Vagina (tissue), 2 donors: ENCODE data around the gene MFAP3.

Source experiments
- POLR2A ChIP-seq, 2 donors: fragments of 450-650 bp; IDR thresholded peaks; one replicate each; pipeline ENCODE4 v1.6.1; 2017; ENCODE audit warnings: antibody characterized with exemption in 2 of 2, mild to moderate bottlenecking in 2 of 2, moderate library complexity in 2 of 2
- POLR2AphosphoS5 ChIP-seq, 2 donors: sonication (generic); formaldehyde crosslinking; IDR thresholded peaks; one replicate each; pipeline ENCODE4 v1.9.0; 2017; ENCODE audit warnings: antibody characterized with exemption in 2 of 2, mild to moderate bottlenecking in 2 of 2, low read depth in 1 of 2; ENCODE audit not compliant: insufficient read depth in 1 of 2
- TF ChIP-seq, protein P1 (sequence below), 3 experiments: fragments of 450-650 bp in 2 of 3; fragments of 200-600 bp in 1 of 3; sonication (generic) in 1 of 3; IDR thresholded peaks; one replicate each; pipeline ENCODE4 v1.5.1; 2017 to 2019; ENCODE audit warnings: antibody characterized with exemption in 3 of 3, mild to moderate bottlenecking in 2 of 3, moderate library complexity in 2 of 3

DNA sequence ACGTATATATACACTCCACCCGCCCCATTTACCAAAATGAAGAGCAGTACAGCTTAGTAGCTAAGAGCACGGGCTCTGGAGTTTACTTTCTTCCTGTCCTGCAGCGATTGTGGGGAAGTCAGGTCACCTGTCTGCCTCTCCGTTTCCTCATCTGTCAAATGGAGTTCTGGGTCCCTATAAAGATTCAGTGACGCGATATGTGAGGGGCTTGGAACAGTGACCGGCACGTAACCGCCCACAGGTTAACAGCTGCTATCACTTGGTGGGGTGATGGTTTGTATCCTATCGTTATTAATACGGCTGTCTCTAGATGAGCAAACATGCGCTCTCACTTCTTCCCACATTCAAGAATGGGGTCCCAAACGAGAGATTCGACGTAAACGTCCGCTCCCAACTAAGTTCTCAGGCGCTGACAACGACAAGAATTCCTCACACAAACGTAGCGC is 483 bp upstream of the MFAP3 start:
- TF ChIP-seq, protein P1, sequence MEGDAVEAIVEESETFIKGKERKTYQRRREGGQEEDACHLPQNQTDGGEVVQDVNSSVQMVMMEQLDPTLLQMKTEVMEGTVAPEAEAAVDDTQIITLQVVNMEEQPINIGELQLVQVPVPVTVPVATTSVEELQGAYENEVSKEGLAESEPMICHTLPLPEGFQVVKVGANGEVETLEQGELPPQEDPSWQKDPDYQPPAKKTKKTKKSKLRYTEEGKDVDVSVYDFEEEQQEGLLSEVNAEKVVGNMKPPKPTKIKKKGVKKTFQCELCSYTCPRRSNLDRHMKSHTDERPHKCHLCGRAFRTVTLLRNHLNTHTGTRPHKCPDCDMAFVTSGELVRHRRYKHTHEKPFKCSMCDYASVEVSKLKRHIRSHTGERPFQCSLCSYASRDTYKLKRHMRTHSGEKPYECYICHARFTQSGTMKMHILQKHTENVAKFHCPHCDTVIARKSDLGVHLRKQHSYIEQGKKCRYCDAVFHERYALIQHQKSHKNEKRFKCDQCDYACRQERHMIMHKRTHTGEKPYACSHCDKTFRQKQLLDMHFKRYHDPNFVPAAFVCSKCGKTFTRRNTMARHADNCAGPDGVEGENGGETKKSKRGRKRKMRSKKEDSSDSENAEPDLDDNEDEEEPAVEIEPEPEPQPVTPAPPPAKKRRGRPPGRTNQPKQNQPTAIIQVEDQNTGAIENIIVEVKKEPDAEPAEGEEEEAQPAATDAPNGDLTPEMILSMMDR (IDR thresholded peaks at IDR 0.05), result no peak
- TF ChIP-seq POLR2AphosphoS5 (IDR thresholded peaks at IDR 0.05; ENCODE audit: insufficient read depth in 1 of 2, low read depth in 1 of 2) (no peak), POLR2A (IDR thresholded peaks at IDR 0.05) (no peak)
